ENCODE results near the gene ADAMTSL1. TPM values are rescaled to one million over a fixed set of nuclear protein-coding genes. Genes with fewer than 3 reads are reported as not detected.

The ADAMTSL1 gene
- polyA plus RNA-seq, 1 donor: 16.3 TPM

DNA sequence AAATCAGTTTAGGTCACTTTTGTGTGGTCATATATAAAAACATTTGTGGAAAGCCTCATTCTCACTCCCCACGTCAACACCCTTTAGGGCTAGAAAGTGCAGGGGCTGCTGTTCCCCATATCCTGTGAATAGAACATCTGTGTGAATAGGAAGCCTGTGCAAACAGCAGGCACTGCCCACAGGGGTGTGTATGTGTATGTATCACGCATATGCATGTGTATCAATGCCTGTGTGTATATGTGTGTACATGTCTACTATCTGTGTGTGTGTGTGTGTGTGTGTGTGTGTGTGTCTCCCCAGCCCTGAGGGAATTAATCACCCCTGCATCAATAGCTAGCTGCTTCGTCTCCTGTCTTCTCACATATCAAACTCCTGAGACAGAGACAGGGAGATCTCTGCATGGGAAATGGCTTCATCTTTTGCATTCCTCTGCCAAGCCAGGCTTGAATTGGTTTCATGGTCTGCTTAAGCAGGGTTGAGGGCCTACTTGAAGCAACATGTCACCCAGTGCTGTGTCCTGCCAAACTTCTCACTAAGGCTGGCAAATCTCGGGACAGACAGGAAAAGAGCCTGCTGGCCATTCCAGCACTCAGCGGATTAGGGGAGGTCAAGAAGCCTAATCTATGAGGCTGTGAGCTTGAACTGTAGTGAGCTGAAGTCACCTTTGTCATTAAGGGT is 265.8 kb downstream of the ADAMTSL1 start:
- no peak for DNase-seq

DNA sequence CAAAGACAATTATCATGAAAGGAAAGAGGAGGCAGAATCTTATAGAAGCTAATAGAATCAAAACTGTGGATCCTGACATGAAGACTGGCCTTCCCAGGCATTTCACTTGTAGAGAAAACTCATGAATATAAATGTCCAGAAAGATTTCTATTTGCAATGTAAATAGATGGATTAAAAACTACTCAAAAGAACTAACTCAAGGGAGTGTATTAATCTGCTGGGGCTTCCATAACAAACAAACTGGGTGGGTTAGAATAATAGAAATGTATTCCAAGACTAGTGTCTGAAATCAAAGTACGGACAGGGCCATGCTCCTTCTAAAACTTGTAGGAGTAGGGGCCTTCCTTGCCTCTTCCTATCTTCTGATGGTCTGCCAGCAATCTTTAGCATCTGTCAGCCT is 267.4 kb downstream of the ADAMTSL1 start:
- no peak for DNase-seq

DNA sequence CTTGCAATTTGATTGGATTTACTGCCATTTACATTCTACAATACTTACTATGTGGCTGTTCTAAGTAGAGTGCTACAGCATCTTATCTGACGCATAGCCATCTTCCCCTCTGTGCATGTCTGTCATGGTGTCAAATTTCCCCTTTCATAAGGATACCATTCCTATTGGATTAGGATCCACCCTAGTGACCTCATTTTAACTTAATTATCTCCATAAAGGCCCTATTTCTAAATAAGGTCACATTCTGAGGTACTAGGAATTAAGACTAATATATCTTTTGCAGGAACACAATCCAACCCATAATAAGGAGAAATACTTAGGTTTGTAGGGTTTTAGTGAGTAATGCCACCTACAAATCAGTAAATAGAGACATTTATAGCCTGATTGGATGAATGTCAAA is 268.0 kb downstream of the ADAMTSL1 start:
- DNase-seq: no peak

DNA sequence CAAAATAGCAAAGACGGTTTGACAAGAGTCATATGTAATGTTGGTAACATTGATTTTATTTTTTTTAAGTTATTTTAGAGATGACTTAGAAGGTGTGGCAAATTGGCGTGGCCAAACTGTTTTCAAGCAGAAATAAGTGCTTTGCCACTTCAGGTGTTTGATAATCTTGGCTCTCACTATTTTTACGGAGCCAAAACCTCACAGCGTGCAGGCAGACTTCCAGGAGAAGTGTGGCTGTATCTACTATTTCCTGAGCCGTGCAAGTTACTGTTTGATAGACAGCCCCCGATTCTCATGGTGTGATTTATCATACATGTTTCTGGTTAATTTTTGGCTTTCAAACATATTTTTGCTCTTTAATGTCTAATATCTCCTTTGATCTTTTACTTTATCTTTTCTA is 269.5 kb downstream of the ADAMTSL1 start:
- no peak for DNase-seq

DNA sequence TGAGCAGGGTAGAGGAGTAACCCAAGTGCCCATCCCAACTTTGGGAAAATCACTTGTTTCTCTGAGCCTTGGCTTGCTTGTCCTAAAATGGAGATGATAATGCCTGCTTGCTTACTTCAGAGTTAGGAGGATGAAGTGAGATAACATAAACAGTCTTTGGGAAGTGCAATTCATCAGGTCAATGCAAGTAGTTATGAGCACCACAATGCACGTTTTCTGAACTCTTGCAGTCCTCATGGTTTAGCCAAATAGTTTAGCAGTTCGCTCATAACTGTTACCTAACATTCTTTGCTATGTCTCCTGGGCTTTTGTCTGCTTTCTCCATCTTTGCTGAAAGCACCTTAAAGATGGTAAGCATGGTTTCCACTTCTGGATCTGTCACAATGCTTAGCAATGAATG is 270.0 kb downstream of the ADAMTSL1 start:
- DNase-seq: no peak

DNA sequence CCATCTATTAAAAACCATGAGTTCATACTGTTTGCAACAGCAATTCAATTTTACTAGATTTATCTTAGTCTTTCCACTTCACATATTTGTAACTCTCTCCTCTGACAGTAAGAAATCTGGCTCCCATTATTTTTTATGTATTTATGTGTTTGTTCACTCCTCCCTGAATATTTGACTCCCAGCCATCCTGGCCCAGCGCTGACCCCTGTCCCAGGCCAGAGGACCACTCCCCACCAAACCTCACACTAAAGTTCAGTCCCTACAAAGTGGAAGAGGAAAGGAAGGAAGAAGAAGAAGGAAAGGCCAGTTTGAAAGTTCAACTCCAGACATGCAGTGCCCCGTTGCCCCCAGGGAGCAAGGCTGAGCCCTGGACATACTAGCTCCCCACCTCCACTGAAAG is 271.8 kb downstream of the ADAMTSL1 start:
- no peak for DNase-seq

DNA sequence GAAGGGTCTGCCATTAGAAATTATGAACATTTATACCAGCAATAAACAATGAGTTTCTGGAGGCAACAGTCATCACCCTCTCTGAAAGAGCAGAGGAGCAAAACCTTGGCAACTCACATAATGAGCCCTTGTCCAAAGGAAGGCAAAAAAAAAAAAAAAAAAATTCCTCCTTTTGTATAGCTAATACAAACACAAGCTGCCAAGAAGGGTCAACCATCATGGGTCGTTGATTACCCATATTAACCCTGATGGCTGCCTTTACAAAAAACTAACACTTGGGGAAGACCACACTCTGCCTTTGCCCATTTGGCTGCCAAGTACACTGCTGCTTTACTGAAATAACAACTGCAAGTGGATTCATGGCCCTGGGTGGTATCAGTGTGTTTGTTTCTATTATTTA is 272.7 kb downstream of the ADAMTSL1 start:
- no peak for DNase-seq

DNA sequence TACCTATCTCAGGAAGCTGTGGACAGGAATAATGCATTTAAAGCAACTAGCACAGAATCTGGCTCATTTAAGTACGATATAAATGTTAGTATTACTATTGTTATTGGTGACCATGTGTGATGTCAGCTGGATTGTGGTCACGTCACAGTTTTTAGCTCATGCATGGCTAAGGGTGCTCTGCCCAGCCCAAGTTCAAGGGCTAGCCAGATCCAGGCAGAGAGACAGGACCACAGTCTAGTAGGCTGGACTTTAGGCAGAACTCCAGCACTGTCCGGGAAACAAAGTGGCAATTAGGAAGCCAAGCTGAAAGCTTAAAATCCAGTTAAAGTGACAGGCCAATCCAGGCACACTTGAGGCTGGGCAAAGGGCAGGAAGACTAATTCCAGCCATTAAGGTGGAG is 273.6 kb downstream of the ADAMTSL1 start:
- DNase-seq: no peak

DNA sequence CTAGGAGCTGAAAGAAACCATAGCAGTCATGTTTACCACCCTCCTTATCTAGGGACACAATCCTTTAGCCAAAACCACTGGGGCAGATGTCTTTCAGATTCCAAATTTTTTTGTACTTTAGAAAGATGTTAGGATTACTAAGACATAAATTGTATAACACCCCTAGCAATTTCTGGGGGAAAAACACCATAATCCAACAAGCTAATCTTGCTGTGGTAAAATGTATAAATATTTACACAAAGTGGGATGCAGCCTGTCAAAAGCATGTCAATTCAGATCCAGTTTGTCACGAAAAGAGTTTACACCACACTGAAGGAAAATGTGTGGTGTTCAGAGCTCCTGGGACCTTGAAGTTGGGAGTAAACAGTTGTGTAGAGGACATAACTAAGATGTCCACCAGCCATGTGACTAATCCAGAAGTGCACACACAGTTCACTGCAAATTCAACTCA is 274.3 kb downstream of the ADAMTSL1 start:
- DNase-seq: no peak

DNA sequence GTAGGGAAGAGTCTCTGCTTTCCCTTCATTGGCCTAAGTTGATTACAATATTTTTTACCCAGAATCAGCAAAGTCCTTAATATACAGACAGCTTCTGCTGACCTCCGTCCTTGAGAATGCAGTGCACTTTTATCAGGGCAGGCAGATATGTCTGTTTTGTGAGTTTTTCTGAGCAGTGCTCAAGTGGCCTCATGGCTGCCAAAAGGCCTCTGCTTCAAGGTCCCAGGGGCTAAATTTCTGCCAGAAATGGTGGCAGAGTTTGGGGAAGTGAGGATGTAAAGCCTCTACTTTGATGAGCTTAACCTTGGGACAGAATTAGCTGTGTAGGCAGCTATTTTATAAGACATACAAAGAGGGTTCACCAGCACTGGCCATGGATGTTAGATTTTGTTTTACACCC is 275.8 kb downstream of the ADAMTSL1 start:
- DNase-seq: no peak

DNA sequence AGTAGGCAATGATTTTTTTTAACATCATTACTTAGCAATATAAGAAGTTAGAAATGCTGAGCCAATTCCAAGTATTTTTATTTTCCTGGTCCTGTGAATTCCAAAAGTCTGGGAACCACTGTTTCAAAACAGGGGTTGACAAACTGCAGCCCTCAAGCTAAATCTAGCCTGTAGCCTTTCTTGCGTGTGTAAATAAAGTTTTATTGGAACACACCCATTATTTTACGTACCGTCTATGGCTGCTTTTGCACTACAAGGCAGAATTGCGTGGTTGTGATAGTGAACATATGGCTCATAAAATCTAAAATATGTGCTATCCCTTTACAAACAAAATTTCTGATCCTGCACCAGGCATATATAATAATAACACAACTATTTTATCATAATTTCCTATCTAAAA is 280.0 kb downstream of the ADAMTSL1 start:
- no peak for DNase-seq

DNA sequence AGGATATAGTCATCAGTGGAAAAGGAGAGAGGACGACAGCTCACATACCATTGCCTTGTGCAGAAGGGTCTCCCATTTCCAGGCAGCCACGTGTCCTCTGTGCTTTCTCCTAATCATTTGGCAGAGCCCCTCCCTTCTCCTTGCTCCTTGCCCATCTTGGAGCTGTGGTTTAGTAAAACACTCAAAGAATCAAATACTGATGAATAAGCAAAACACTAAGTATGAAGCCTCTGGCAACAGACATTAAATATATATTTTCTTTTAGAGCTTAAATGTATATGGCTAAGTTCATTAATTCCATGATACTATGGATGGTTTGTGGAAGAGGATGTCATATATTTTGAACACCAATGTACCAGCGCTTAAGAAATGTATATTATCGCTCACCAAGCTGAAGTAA is 280.6 kb downstream of the ADAMTSL1 start:
- no peak for DNase-seq

DNA sequence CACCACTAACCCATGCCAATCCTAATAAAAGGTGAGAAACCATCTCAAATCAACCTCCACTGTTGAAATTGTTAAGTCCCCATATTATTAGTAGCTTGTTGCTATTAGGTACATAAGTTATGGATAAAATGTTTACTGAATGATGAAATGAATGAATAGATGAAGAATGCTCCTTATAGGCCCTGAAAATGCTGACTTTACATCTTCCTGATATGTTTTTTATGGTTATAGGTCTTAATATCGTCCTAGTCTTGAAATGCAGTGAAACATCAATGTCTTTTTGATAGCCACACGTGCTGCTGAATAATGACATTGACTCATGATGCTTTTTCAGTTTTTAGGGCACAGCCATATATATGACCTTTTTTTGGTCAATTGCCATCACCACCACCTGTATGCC is 281.3 kb downstream of the ADAMTSL1 start:
- no peak for DNase-seq

DNA sequence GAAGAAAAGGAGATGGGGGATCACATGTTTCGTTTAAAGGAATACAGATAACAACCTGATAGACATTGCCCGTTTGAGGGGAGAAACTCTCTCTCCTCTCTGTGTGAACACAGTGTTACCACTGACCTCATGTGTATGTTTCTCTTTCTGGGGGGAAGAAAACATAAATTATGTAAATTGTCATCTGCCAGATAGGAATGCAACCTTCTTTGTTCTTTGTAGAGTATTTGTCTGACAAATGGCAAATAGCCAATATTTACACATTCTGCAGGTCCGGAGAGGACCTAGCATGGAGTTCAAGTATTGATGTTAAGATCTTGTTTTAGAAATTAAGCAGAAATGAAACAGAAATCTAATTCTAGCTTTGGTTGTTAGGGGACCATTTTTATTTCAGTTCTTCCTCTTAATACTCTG is 282.8 kb downstream of the ADAMTSL1 start:
- no peak for DNase-seq

DNA sequence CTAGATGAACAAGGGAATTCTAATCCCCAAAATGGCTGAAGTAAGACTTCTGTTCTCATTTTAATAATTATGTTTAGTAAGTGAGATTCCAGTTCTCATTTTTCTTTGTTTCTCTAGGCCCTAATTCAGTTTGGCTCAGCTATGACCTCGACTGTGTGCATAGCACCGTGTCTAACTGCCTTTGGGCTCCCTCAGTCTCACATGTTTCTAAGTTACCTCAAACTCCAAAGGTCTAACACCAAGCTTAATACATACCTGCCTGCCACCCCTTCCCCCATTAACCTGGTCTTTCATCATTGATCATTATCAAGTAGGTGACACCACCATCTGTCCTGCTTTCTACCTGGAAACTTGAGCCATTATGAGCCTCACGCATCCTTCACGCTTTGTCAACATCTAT is 285.9 kb downstream of the ADAMTSL1 start:
- no peak for DNase-seq

DNA sequence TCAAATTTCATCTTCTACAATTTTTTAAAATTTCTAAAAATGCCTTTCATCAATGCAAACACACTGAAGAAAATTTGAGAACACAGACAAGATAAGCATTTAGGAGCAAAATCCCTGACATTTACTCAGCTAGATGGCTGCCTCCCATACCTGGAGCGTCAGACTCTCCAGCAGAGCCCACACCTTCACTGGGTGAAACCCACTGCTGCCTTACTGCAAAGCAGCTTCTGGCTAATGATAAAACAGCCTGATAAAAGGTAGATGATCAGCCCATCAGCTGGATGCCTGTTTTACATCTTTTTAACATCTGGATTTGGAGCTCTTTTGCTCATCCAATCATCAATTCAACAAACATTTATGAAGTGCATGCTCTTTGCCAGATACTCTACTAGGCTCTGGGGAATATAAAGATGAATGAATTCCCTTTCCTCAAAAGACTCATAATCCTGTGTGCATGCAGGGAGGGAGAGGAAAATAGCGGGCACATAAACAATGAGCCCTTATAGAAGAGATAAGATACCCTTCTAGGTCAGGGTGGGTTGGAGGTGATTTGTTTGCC is 287.9 kb downstream of the ADAMTSL1 start:
- DNase-seq: no peak

DNA sequence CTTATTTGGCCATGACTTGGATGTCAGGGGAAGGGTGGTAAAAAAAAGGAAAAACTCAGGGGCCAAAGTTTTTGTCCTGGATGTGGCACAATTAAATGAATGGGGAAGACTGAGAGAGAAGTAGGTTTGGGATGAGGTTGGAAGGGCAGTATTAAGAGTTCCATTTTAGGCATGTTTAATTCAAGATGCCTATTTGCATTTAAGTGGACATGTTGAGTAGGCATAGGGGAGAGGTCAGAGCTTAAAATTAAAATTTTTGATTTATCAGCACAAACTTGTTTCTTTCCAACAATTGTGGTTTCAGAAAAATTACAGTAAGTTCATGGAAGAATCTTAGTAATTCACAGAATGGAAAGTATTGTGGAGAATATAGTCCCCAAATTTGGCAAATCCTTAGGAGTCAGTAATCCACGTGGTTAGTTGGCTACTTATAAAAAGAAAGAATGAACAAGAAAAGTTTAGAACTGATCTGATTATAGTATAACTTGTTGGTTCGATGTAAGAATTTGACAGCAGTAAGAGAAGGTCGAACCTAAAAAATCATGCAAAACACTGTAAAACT is 293.1 kb downstream of the ADAMTSL1 start:
- no peak for DNase-seq

DNA sequence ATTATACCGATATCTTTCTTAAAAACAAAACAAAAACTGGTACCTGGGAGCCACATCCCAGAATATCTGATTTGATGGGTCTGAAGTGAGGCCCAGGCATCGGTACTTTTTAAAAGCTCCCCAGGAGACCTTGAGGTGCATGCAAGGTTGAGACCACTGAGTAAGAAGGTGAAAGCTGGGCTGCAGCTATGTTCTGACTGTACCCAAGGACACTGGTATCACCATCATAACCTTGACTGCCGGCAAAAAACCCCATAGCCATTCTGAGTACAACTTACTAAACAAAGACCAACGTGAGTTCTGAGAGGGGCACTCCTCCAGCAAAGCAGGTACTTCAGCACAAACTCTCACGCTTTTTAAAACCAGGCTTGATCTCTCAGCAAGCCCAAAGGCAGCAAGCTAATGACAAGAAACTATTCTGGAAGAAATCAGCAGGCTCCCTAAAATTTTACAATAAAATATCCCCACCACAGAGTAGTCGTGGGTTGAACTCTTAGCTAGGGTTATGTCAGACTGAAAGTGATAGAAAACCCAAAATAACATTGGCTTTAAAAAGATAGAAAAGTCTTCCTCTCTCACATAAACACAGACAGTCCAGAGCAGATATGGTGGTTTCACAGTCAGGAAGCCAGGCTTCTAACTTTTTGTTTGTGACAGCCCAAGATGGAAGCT is 295.1 kb downstream of the ADAMTSL1 start:
- DNase-seq: no peak

DNA sequence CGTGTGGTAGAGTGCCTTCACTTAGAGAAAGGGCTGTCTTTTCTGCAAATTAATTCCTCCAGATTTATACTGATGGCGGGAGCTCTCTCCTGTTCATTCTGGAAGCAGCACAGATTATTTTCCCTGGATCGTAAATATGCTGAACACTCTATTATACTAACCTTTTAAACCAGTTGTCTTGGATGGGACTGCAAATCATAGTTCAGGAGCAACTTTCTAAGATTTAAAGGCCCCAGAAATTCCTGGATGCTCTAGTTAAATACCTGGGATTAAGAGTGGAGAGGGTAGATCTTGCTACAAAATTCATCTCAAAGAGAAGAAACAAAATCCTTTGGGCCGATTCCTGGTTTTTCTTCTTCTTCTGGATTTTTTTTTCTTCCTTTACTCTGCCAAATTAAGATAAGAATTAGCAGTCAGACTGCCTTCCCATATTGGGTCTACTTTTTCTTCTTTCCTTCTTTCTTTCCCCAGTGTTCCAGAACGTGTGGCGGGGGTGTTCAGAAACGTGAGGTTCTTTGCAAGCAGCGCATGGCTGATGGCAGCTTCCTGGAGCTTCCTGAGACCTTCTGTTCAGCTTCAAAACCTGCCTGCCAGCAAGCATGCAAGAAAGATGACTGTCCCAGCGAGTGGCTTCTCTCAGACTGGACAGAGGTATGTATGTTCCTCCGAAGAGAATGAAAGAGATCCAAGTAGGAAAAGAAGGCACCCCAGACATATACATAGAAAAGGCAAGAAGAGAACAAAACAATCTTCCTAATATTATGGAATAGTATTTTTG is 296.4 kb downstream of the ADAMTSL1 start:
- no peak for DNase-seq

DNA sequence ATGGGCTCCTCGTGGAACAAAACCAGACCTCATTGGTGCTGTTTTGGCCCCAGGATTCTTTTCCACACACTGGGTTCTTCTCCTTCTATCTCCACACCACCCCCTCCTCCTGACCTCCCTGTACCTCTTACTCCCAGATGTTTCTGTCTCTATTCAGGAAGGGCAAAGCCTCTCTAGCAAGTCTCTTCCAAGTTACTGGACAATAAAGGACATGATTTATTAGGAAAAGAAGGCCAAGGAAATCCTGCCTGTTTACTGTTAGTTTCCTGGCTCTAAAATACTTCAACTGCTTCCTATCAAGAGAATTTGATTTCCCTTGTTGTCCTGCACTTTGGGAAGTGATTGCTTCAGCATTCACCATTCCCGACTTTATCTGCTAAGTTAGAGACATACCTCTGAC is 297.1 kb downstream of the ADAMTSL1 start:
- no peak for DNase-seq

DNA sequence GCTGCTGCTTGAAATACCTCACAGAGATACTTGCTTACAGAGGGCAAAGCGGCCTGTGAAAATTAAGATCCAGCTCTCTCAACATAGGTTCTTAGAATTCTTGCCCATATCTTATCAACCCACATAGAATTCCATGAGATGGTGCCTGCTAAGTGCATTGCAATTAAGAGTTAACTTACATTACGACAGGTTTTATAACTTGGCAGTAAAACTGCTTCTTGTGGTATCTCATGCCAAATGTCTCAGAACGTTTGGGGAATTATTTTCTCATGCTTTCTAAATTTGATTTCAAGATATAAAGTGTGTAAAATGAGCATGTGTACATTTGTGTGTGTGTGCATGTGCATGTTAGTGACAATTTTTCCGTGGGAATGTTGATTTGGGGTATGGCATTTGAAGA is 297.8 kb downstream of the ADAMTSL1 start:
- DNase-seq: no peak

DNA sequence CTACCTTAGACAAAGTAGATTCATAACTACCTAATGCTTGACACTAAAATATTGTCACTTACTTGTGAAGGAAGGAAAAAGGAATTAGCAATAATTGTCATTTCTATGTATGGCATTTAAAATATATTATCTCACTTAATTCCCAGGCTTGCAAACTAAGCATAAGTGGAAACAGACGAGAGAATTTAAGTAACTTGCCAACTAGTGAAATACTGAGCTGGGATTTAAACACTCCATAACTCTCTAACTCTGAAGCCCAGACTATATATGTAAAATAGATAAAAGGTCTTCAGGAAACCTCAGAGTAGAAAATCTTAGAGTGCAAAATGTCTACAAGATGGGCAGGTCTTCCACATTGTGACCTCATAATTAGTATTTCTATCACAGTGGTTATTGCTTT is 301.3 kb downstream of the ADAMTSL1 start:
- no peak for DNase-seq

DNA sequence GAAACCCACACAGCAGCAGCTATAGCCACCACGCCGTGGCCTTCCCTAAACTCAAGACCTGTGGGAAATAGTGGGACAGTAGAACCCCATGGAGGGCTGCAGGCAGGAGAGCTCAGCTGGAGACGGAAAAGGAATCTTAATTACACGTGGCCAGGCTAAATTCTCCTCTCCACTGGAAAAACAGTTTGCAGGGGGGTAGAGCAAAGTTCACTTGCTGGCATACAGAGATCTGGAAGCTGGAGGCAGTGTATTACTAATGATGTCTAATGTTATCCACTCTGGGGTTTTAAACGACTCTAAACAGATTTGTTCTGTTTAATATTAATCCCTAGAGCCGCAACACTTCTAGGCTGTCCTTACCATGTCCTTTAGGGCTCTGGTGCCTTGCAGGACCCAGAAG is 302.0 kb downstream of the ADAMTSL1 start:
- DNase-seq: no peak

Data from left kidney (tissue), 2 donors.